Mesenchymal stem cell (in vitro differentiated cells and primary cell): ENCODE measurements around the gene VEGFC.

Experiments
- DNase-seq: peaks from one replicate; pipeline ENCODE4 v3.0.0-alpha.2; 2013
- H2AFZ ChIP-seq: one replicate; pipeline ENCODE4 v1.6.1; 2013; ENCODE audit warnings: low read depth, mild to moderate bottlenecking, control low read depth, inconsistent platforms, low read length, moderate library complexity
- H2AK5ac ChIP-seq: 2 replicates; pipeline ENCODE4 v1.6.1; 2013; ENCODE audit warnings: low read length, moderate library complexity, mild to moderate bottlenecking, inconsistent platforms; ENCODE audit not compliant: severe bottlenecking
- H2BK120ac ChIP-seq: one replicate; pipeline ENCODE4 v1.6.1; 2013; ENCODE audit warnings: low read depth, mild to moderate bottlenecking, inconsistent platforms, low read length, moderate library complexity
- H2BK12ac ChIP-seq, 2 experiments: one replicate each; pipeline ENCODE4 v1.6.1; 2013; ENCODE audit warnings: inconsistent platforms in 2 of 2, low read length in 2 of 2, mild to moderate bottlenecking in 2 of 2, moderate library complexity in 2 of 2, control low read depth in 1 of 2
- H2BK15ac ChIP-seq: one replicate; pipeline ENCODE4 v1.6.1; 2013; ENCODE audit warnings: mild to moderate bottlenecking, low read depth, inconsistent platforms; ENCODE audit not compliant: poor library complexity, severe bottlenecking
- H2BK5ac ChIP-seq: 2 replicates; pipeline ENCODE4 v1.6.1; 2013; ENCODE audit warnings: low read depth, mild to moderate bottlenecking, low read length, control low read depth, inconsistent platforms; ENCODE audit not compliant: poor library complexity, severe bottlenecking
- H3K14ac ChIP-seq, 2 experiments: one replicate each; pipeline ENCODE4 v1.6.1; 2013; ENCODE audit warnings: inconsistent platforms in 2 of 2, low read length in 2 of 2, control low read depth in 1 of 2, mild to moderate bottlenecking in 1 of 2, moderate library complexity in 1 of 2
- H3K18ac ChIP-seq, 2 experiments: one replicate each; pipeline ENCODE4 v1.6.1; 2013; ENCODE audit warnings: inconsistent platforms in 2 of 2, low read length in 2 of 2, control low read depth in 1 of 2, low read depth in 1 of 2, mild to moderate bottlenecking in 1 of 2
- H3K23ac ChIP-seq, 2 experiments: one replicate each; pipeline ENCODE4 v1.6.1; 2013; ENCODE audit warnings: inconsistent platforms in 2 of 2, low read length in 2 of 2, mild to moderate bottlenecking in 2 of 2, moderate library complexity in 2 of 2, control low read depth in 1 of 2
- H3K27ac ChIP-seq: 2 replicates; pipeline ENCODE4 v1.5.1; 2013; ENCODE audit warnings: mild to moderate bottlenecking, moderate library complexity, low read length, control low read depth, inconsistent platforms; ENCODE audit not compliant: poor library complexity, severe bottlenecking
- H3K27me3 ChIP-seq, 2 experiments: 2 replicates each; pipeline versions ENCODE4 v1.6.1 to v1.7.0; 2013; ENCODE audit warnings: low read length in 2 of 2, mild to moderate bottlenecking in 2 of 2, moderate library complexity in 2 of 2, control low read depth in 1 of 2, inconsistent platforms in 1 of 2; ENCODE audit not compliant: control insufficient read depth in 1 of 2, insufficient read depth in 1 of 2
- H3K36me3 ChIP-seq, 2 experiments: 2 replicates each; pipeline versions ENCODE4 v1.6.1 to v1.7.0; 2013; ENCODE audit warnings: low read length in 2 of 2, control low read depth in 1 of 2, inconsistent platforms in 1 of 2, low read depth in 1 of 2, mild to moderate bottlenecking in 1 of 2; ENCODE audit not compliant: insufficient read depth in 2 of 2, control insufficient read depth in 1 of 2
- H3K4ac ChIP-seq, 2 experiments: one replicate each; pipeline ENCODE4 v1.6.1; 2013; ENCODE audit warnings: inconsistent platforms in 2 of 2, low read length in 2 of 2, mild to moderate bottlenecking in 2 of 2, moderate library complexity in 2 of 2, control low read depth in 1 of 2, low read depth in 1 of 2
- H3K4me1 ChIP-seq: 2 replicates; pipeline ENCODE4 v1.6.1; 2013; ENCODE audit warnings: low read depth, low read length, control low read depth; ENCODE audit not compliant: control insufficient read depth, insufficient read depth
- H3K4me2 ChIP-seq: 2 replicates; pipeline ENCODE4 v1.6.1; 2013; ENCODE audit warnings: low read length, mild to moderate bottlenecking, inconsistent platforms; ENCODE audit not compliant: poor library complexity, severe bottlenecking
- H3K4me3 ChIP-seq, 2 experiments: 2 replicates each; pipeline versions ENCODE4 v1.5.1 to v1.7.0; 2013; ENCODE audit warnings: low read length in 2 of 2, mild to moderate bottlenecking in 2 of 2, control low read depth in 1 of 2, low read depth in 1 of 2; ENCODE audit not compliant: insufficient read depth in 1 of 2
- H3K79me1 ChIP-seq: replicated peaks from 2 replicates; pipeline ENCODE4 v1.6.1; 2013; ENCODE audit warnings: mild to moderate bottlenecking, control low read depth, low read length, inconsistent platforms; ENCODE audit not compliant: poor library complexity, severe bottlenecking
- H3K9ac ChIP-seq: 2 replicates; pipeline ENCODE4 v1.7.0; 2013; ENCODE audit warnings: mild to moderate bottlenecking, low read length, moderate library complexity
- H3K9me3 ChIP-seq: 2 replicates; pipeline ENCODE4 v1.7.0; 2013; ENCODE audit warnings: mild to moderate bottlenecking, low read length; ENCODE audit not compliant: control insufficient read depth
- H4K8ac ChIP-seq: one replicate; pipeline ENCODE4 v1.6.1; 2013; ENCODE audit warnings: inconsistent platforms, mild to moderate bottlenecking, low read length, moderate library complexity
- H4K91ac ChIP-seq: one replicate; pipeline ENCODE4 v1.6.1; 2013; ENCODE audit warnings: mild to moderate bottlenecking, low read length, inconsistent platforms
- WGBS: methylation state at CpG from one replicate; pipeline ENCODE4 v1.1.7; 2013; ENCODE audit warnings: mixed read lengths; 5-methylcytosine and 5-hydroxymethylcytosine counted together

Gene VEGFC

GRCh38 chr4:176818531-176818930, 25.8 kb upstream of the VEGFC start:
- Histone ChIP-seq H2BK5ac (no peak overlapping the region), H3K27me3 (no peaks in the 10 kb centered on the region), H3K9ac (peak overlapping the region; percentile 30), H3K14ac (no peak overlapping the region), H2BK15ac (no peak overlapping the region), H2AK5ac (no peak overlapping the region), H3K4me1 (no peaks in the 10 kb centered on the region), H2BK12ac (no peak overlapping the region), H3K9me3 (no peaks in the 10 kb centered on the region), H3K18ac (no peak overlapping the region), H3K4me3 (no peak overlapping the region), H4K91ac (no peak overlapping the region), H3K79me1 (no peaks in the 10 kb centered on the region), H3K4ac (no peak overlapping the region), H3K23ac (no peak overlapping the region), H4K8ac (no peak overlapping the region), H3K27ac (no peak overlapping the region), H3K36me3 (no peaks in the 10 kb centered on the region), H2AFZ (no peak overlapping the region), H3K4me2 (no peak overlapping the region), H2BK120ac (no peak overlapping the region)
- WGBS: no CpG with 5 or more reads among the region's 1 CpG
- no peak for DNase-seq

- no peak overlapping the region for H2BK15ac ChIP-seq
- no peak overlapping the region for H3K9ac ChIP-seq
- H3K4ac ChIP-seq: no peak overlapping the region
- H3K36me3 ChIP-seq: no peaks in the 10 kb centered on the region
- H2BK120ac ChIP-seq: no peak overlapping the region
- no peak for DNase-seq
- H2AK5ac ChIP-seq: no peak overlapping the region
- H3K18ac ChIP-seq: no peak overlapping the region
- H3K14ac ChIP-seq: no peak overlapping the region
- H3K27ac ChIP-seq: no peak overlapping the region
- no peaks in the 10 kb centered on the region for H3K79me1 ChIP-seq
- no peaks in the 10 kb centered on the region for H3K9me3 ChIP-seq
- H4K8ac ChIP-seq: peak overlapping the region; percentile 69
- H3K4me3 ChIP-seq: no peak overlapping the region
- no peak overlapping the region for H2BK5ac ChIP-seq
- no peak overlapping the region for H2BK12ac ChIP-seq
- no peak overlapping the region for H3K23ac ChIP-seq
- H3K27me3 ChIP-seq: no peaks in the 10 kb centered on the region
- no peak overlapping the region for H3K4me2 ChIP-seq
- H4K91ac ChIP-seq: no peak overlapping the region
- no peaks in the 10 kb centered on the region for H3K4me1 ChIP-seq
- WGBS: 100% methylated on average over 2 of the region's 2 CpGs
- H2AFZ ChIP-seq: no peak overlapping the region
Measured at GRCh38 chr4:176817204-176817603, 24.5 kb upstream of the VEGFC start.

GRCh38 chr4:176814770-176815169, 22.0 kb upstream of the VEGFC start:
- H3K23ac ChIP-seq: no peak overlapping the region
- H3K27ac ChIP-seq: no peak overlapping the region
- H2BK120ac ChIP-seq: no peak overlapping the region
- no peak overlapping the region for H4K8ac ChIP-seq
- no peak overlapping the region for H3K4me2 ChIP-seq
- H3K14ac ChIP-seq: no peak overlapping the region
- H3K4me3 ChIP-seq: no peak overlapping the region
- no peak overlapping the region for H3K18ac ChIP-seq
- no peak overlapping the region for H2BK12ac ChIP-seq
- no peak overlapping the region for H3K4ac ChIP-seq
- no peaks in the 10 kb centered on the region for H3K27me3 ChIP-seq
- no peak overlapping the region for H3K9ac ChIP-seq
- H2BK5ac ChIP-seq: no peak overlapping the region
- no peak for DNase-seq
- no peak overlapping the region for H2AFZ ChIP-seq
- no peak overlapping the region for H4K91ac ChIP-seq
- no peaks in the 10 kb centered on the region for H3K9me3 ChIP-seq
- no peaks in the 10 kb centered on the region for H3K36me3 ChIP-seq
- WGBS: 86% methylated on average over 5 of the region's 6 CpGs
- no peaks in the 10 kb centered on the region for H3K4me1 ChIP-seq
- no peak overlapping the region for H2AK5ac ChIP-seq
- H2BK15ac ChIP-seq: no peak overlapping the region
- no peaks in the 10 kb centered on the region for H3K79me1 ChIP-seq

- Histone ChIP-seq H2BK5ac (no peak overlapping the region), H3K18ac (no peak overlapping the region), H3K4me1 (no peaks in the 10 kb centered on the region), H3K4me2 (no peak overlapping the region), H2AFZ (no peak overlapping the region), H4K8ac (no peak overlapping the region), H3K79me1 (no peaks in the 10 kb centered on the region), H3K36me3 (no peaks in the 10 kb centered on the region), H2BK120ac (no peak overlapping the region), H3K9ac (no peak overlapping the region), H2AK5ac (no peak overlapping the region), H4K91ac (no peak overlapping the region), H3K23ac (no peak overlapping the region), H2BK15ac (no peak overlapping the region), H2BK12ac (no peak overlapping the region), H3K9me3 (peaks cover 14% of the 10 kb centered on the region), H3K4me3 (no peak overlapping the region), H3K27me3 (no peaks in the 10 kb centered on the region), H3K14ac (no peak overlapping the region), H3K27ac (no peak overlapping the region), H3K4ac (no peak overlapping the region)
- DNase-seq: no peak
- WGBS: no CpG with 5 or more reads among the region's 3 CpGs
Measured at GRCh38 chr4:176810481-176811249, 17.9 kb upstream of the VEGFC start.
